T-helper 2 cell treated with Interferon-gamma antibody and Interleukin-4, amounts not matched to agents 5 μg/mL and 100 μg/mL, for 36 hours (primary cell): Measurements from ENCODE around the gene RBM4B.

Experiments used
- DNase-seq: peaks from one replicate; pipeline ENCODE4 v3.0.0; 2021; ENCODE audit warnings: low spot score
- H3K27ac Mint-ChIP-seq: one replicate; pipeline ENCODE4 v1.8.0; 2021; ENCODE audit warnings: mild to moderate bottlenecking, mixed read lengths
- H3K27me3 Mint-ChIP-seq: one replicate; pipeline ENCODE4 v1.8.0; 2021; ENCODE audit warnings: low read depth, mixed read lengths
- H3K36me3 Mint-ChIP-seq: one replicate; pipeline ENCODE4 v1.8.0; 2021; ENCODE audit warnings: low read depth, mixed read lengths
- H3K4me1 Mint-ChIP-seq: one replicate; pipeline ENCODE4 v1.8.0; 2021; ENCODE audit warnings: low read depth, mixed read lengths
- H3K4me3 Mint-ChIP-seq: one replicate; pipeline ENCODE4 v1.8.0; 2022; ENCODE audit warnings: mild to moderate bottlenecking, moderate library complexity, mixed read lengths
- H3K9me3 Mint-ChIP-seq: one replicate; pipeline ENCODE4 v1.8.0; 2021; ENCODE audit warnings: mixed read lengths

The RBM4B gene

GRCh38 chr11:66698491-66698890, 20.8 kb upstream of the RBM4B start:
- Mint-ChIP-seq H3K4me1 (no peaks in the 10 kb centered on the region), H3K9me3 (no peaks in the 10 kb centered on the region), H3K27me3 (no peaks in the 10 kb centered on the region), H3K4me3 (no peak overlapping the region), H3K36me3 (no peaks in the 10 kb centered on the region), H3K27ac (no peak overlapping the region)
- DNase-seq = no peak

- no peak overlapping the region for H3K4me3 Mint-ChIP-seq
- H3K4me1 Mint-ChIP-seq = no peaks in the 10 kb centered on the region
- no peaks in the 10 kb centered on the region for H3K9me3 Mint-ChIP-seq
- no peak overlapping the region for H3K27ac Mint-ChIP-seq
- DNase-seq = no peak
- H3K36me3 Mint-ChIP-seq = no peaks in the 10 kb centered on the region
- H3K27me3 Mint-ChIP-seq = no peaks in the 10 kb centered on the region
Measured at GRCh38 chr11:66697988-66698387, 20.3 kb upstream of the RBM4B start.

- Mint-ChIP-seq H3K4me1 (no peaks in the 10 kb centered on the region), H3K9me3 (no peaks in the 10 kb centered on the region), H3K36me3 (no peaks in the 10 kb centered on the region), H3K27ac (no peak overlapping the region), H3K27me3 (no peaks in the 10 kb centered on the region), H3K4me3 (no peak overlapping the region)
- no peak for DNase-seq
Measured at GRCh38 chr11:66696146-66696545, 18.5 kb upstream of the RBM4B start.

- Mint-ChIP-seq H3K4me1 (no peaks in the 10 kb centered on the region), H3K9me3 (no peaks in the 10 kb centered on the region), H3K36me3 (no peaks in the 10 kb centered on the region), H3K4me3 (no peak overlapping the region), H3K27me3 (no peaks in the 10 kb centered on the region), H3K27ac (no peak overlapping the region)
- peak; percentile 74 for DNase-seq
Measured at GRCh38 chr11:66694732-66695207, 17.1 kb upstream of the RBM4B start.

- Mint-ChIP-seq H3K4me1 (no peaks in the 10 kb centered on the region), H3K4me3 (no peak overlapping the region), H3K9me3 (no peaks in the 10 kb centered on the region), H3K36me3 (no peaks in the 10 kb centered on the region), H3K27ac (no peak overlapping the region), H3K27me3 (no peaks in the 10 kb centered on the region)
- no peak for DNase-seq
Measured at GRCh38 chr11:66694056-66694410, 16.3 kb upstream of the RBM4B start.

GRCh38 chr11:66693356-66694055, 15.8 kb upstream of the RBM4B start:
- Mint-ChIP-seq H3K4me3 (no peak overlapping the region), H3K27ac (no peak overlapping the region), H3K4me1 (no peaks in the 10 kb centered on the region), H3K36me3 (no peaks in the 10 kb centered on the region), H3K9me3 (no peaks in the 10 kb centered on the region), H3K27me3 (no peaks in the 10 kb centered on the region)
- no peak for DNase-seq

GRCh38 chr11:66692871-66693331, 15.2 kb upstream of the RBM4B start:
- Mint-ChIP-seq H3K27me3 (no peaks in the 10 kb centered on the region), H3K4me3 (no peak overlapping the region), H3K36me3 (no peaks in the 10 kb centered on the region), H3K9me3 (no peaks in the 10 kb centered on the region), H3K4me1 (no peaks in the 10 kb centered on the region), H3K27ac (no peak overlapping the region)
- DNase-seq = no peak

- Mint-ChIP-seq H3K36me3 (no peaks in the 10 kb centered on the region), H3K27me3 (no peaks in the 10 kb centered on the region), H3K27ac (no peak overlapping the region), H3K9me3 (no peaks in the 10 kb centered on the region), H3K4me1 (no peaks in the 10 kb centered on the region), H3K4me3 (no peak overlapping the region)
- DNase-seq = no peak
Measured at GRCh38 chr11:66692446-66692845, 14.8 kb upstream of the RBM4B start.

GRCh38 chr11:66691311-66691980, 13.8 kb upstream of the RBM4B start:
- Mint-ChIP-seq H3K4me1 (no peaks in the 10 kb centered on the region), H3K27ac (no peak overlapping the region), H3K36me3 (no peaks in the 10 kb centered on the region), H3K4me3 (no peak overlapping the region), H3K27me3 (no peaks in the 10 kb centered on the region), H3K9me3 (no peaks in the 10 kb centered on the region)
- no peak for DNase-seq

- Mint-ChIP-seq H3K27ac (no peak overlapping the region), H3K4me1 (no peaks in the 10 kb centered on the region), H3K4me3 (no peak overlapping the region), H3K27me3 (no peaks in the 10 kb centered on the region), H3K36me3 (no peaks in the 10 kb centered on the region), H3K9me3 (no peaks in the 10 kb centered on the region)
- DNase-seq = no peak
Measured at GRCh38 chr11:66689661-66690590, 12.2 kb upstream of the RBM4B start.

- no peaks in the 10 kb centered on the region for H3K4me1 Mint-ChIP-seq
- DNase-seq = no peak
- no peak overlapping the region for H3K4me3 Mint-ChIP-seq
- no peaks in the 10 kb centered on the region for H3K36me3 Mint-ChIP-seq
- H3K27me3 Mint-ChIP-seq = no peaks in the 10 kb centered on the region
- no peak overlapping the region for H3K27ac Mint-ChIP-seq
- no peaks in the 10 kb centered on the region for H3K9me3 Mint-ChIP-seq
Measured at GRCh38 chr11:66688561-66689534, 11.2 kb upstream of the RBM4B start.

GRCh38 chr11:66687831-66688281, 10.2 kb upstream of the RBM4B start:
- DNase-seq = no peak
- Mint-ChIP-seq H3K36me3 (no peaks in the 10 kb centered on the region), H3K27me3 (no peaks in the 10 kb centered on the region), H3K4me3 (no peak overlapping the region), H3K9me3 (no peaks in the 10 kb centered on the region), H3K4me1 (no peaks in the 10 kb centered on the region), H3K27ac (no peak overlapping the region)
